Gastrocnemius medialis (tissue), 4 donors: Measurements from ENCODE around the gene GTF3C6.

Experiments used
- CTCF ChIP-seq, 5 experiments: fragments of 450-650 bp in 3 of 5; fragments of 200-600 bp in 2 of 5; sonication (generic) in 2 of 5; IDR thresholded peaks in 4 of 5; conservative IDR thresholded peaks in 1 of 5; 1 replicate in 4 of 5; 2 replicates in 1 of 5; pipeline ENCODE4 v1.5.1; 2016 to 2019; ENCODE audit warnings: antibody characterized with exemption in 5 of 5, mild to moderate bottlenecking in 3 of 5, moderate library complexity in 3 of 5
- POLR2A ChIP-seq, 2 donors: fragments of 450-650 bp; IDR thresholded peaks; one replicate each; pipeline ENCODE4 v1.6.1; 2017; ENCODE audit warnings: antibody characterized with exemption in 2 of 2, mild to moderate bottlenecking in 2 of 2, moderate library complexity in 2 of 2

GRCh38 chr6:110951986-110952794, 6.3 kb upstream of the GTF3C6 start:
- TF ChIP-seq POLR2A (IDR thresholded peaks at IDR 0.05) (no peak), CTCF (IDR thresholded peaks at IDR 0.05 in 4 of 5, conservative IDR thresholded peaks at IDR 0.05 in 1 of 5) (no peak)
